CD4-positive, alpha-beta T cell treated with Interleukin-17A for 1 hour (primary cell): ENCODE measurements around the gene CDK5RAP3.
A peak's percentile ranks its signal among the peaks of the same experiment; 100 is the strongest.
"Not testable (repeated sequence)": the region's sequence is repeated elsewhere in the genome, so short reads cannot be mapped to it uniquely, and the experiment has no call there.

Experiments
- DNase-seq: peaks from one replicate; pipeline ENCODE4 v3.0.0-alpha.2; 2020

Gene CDK5RAP3

GRCh38 chr17:47980541-47980940 lies 9.6 kb downstream of the CDK5RAP3 start:
- DNase-seq = no peak

GRCh38 chr17:47981462-47981861 lies 10.5 kb downstream of the CDK5RAP3 start:
- peak; percentile 14 for DNase-seq

- no peak for DNase-seq
Observed at GRCh38 chr17:47982091-47982617, 11.2 kb downstream of the CDK5RAP3 start.

GRCh38 chr17:47982645-47983390 lies 11.9 kb downstream of the CDK5RAP3 start:
- no peak for DNase-seq

GRCh38 chr17:47983492-47984223 lies 12.7 kb downstream of the CDK5RAP3 start:
- no peak for DNase-seq

GRCh38 chr17:47986520-47986919 lies 15.6 kb downstream of the CDK5RAP3 start:
- no peak for DNase-seq

GRCh38 chr17:47987240-47987835 lies 16.4 kb downstream of the CDK5RAP3 start:
- DNase-seq = no peak

GRCh38 chr17:47988445-47988844 lies 17.5 kb downstream of the CDK5RAP3 start:
- DNase-seq = not testable (repeated sequence)

GRCh38 chr17:47989159-47989558 lies 18.2 kb downstream of the CDK5RAP3 start:
- no peak for DNase-seq

- no peak for DNase-seq
Observed at GRCh38 chr17:47989700-47990099, 18.8 kb downstream of the CDK5RAP3 start.

- no peak for DNase-seq
Observed at GRCh38 chr17:47990962-47991731, 20.2 kb downstream of the CDK5RAP3 start.

- no peak for DNase-seq
Observed at GRCh38 chr17:47992216-47992615, 21.3 kb downstream of the CDK5RAP3 start.

GRCh38 chr17:47993031-47993564 lies 22.2 kb downstream of the CDK5RAP3 start:
- no peak for DNase-seq

GRCh38 chr17:47993964-47994363 lies 23.1 kb downstream of the CDK5RAP3 start:
- no peak for DNase-seq

GRCh38 chr17:47994724-47995123 lies 23.8 kb downstream of the CDK5RAP3 start:
- no peak for DNase-seq

- DNase-seq = no peak
Observed at GRCh38 chr17:47995241-47995935, 24.5 kb downstream of the CDK5RAP3 start.

- no peak for DNase-seq
Observed at GRCh38 chr17:47996201-47996600, 25.3 kb downstream of the CDK5RAP3 start.

GRCh38 chr17:47997586-47997985 lies 26.7 kb downstream of the CDK5RAP3 start:
- DNase-seq = no peak

GRCh38 chr17:47998044-47998443 lies 27.1 kb downstream of the CDK5RAP3 start:
- no peak for DNase-seq

- no peak for DNase-seq
Observed at GRCh38 chr17:47999582-47999981, 28.7 kb downstream of the CDK5RAP3 start.

GRCh38 chr17:48001197-48001596 lies 30.3 kb downstream of the CDK5RAP3 start:
- no peak for DNase-seq

- DNase-seq = not testable (repeated sequence)
Observed at GRCh38 chr17:48001657-48002056, 30.7 kb downstream of the CDK5RAP3 start.
